Measurements from ENCODE around the gene AGPAT3.

AGPAT3 gene

GRCh38 chr21:43908167-43908566 is 43.1 kb downstream of the AGPAT3 start:
- H3K9me3 ChIP-seq (ENCODE audit: control insufficient read depth, low read length) = no peaks in the 10 kb centered on the region
- no peak overlapping the region for H3K4me3 ChIP-seq (ENCODE audit: low read length)
- H3K9ac ChIP-seq (ENCODE audit: low read length) = no peak overlapping the region
- peaks cover 24% of the 10 kb centered on the region for H3K4me1 ChIP-seq (ENCODE audit: control insufficient read depth, insufficient read depth, low read length)
- H3K27me3 ChIP-seq (ENCODE audit: control insufficient read depth, insufficient read depth, low read length) = no peaks in the 10 kb centered on the region
- no peaks in the 10 kb centered on the region for H3K36me3 ChIP-seq (ENCODE audit: control insufficient read depth, insufficient read depth, low read length)

GRCh38 chr21:43909741-43910400 is 44.8 kb downstream of the AGPAT3 start:
- no peak overlapping the region for H3K4me3 ChIP-seq (ENCODE audit: low read length)
- peaks cover 19% of the 10 kb centered on the region for H3K4me1 ChIP-seq (ENCODE audit: control insufficient read depth, insufficient read depth, low read length)
- H3K36me3 ChIP-seq (ENCODE audit: control insufficient read depth, insufficient read depth, low read length) = no peaks in the 10 kb centered on the region
- no peaks in the 10 kb centered on the region for H3K27me3 ChIP-seq (ENCODE audit: control insufficient read depth, insufficient read depth, low read length)
- H3K9me3 ChIP-seq (ENCODE audit: control insufficient read depth, low read length) = no peaks in the 10 kb centered on the region
- H3K9ac ChIP-seq (ENCODE audit: low read length) = no peak overlapping the region

GRCh38 chr21:43910460-43910859 is 45.4 kb downstream of the AGPAT3 start:
- no peak overlapping the region for H3K4me3 ChIP-seq (ENCODE audit: low read length)
- H3K27me3 ChIP-seq (ENCODE audit: control insufficient read depth, insufficient read depth, low read length) = no peaks in the 10 kb centered on the region
- no peaks in the 10 kb centered on the region for H3K36me3 ChIP-seq (ENCODE audit: control insufficient read depth, insufficient read depth, low read length)
- no peaks in the 10 kb centered on the region for H3K9me3 ChIP-seq (ENCODE audit: control insufficient read depth, low read length)
- peaks cover 19% of the 10 kb centered on the region for H3K4me1 ChIP-seq (ENCODE audit: control insufficient read depth, insufficient read depth, low read length)
- no peak overlapping the region for H3K9ac ChIP-seq (ENCODE audit: low read length)

- Histone ChIP-seq H3K36me3 (ENCODE audit: control insufficient read depth, insufficient read depth, low read length) (no peaks in the 10 kb centered on the region), H3K4me1 (ENCODE audit: control insufficient read depth, insufficient read depth, low read length) (peaks cover 19% of the 10 kb centered on the region), H3K27me3 (ENCODE audit: control insufficient read depth, insufficient read depth, low read length) (no peaks in the 10 kb centered on the region), H3K4me3 (ENCODE audit: low read length) (no peak overlapping the region), H3K9me3 (ENCODE audit: control insufficient read depth, low read length) (no peaks in the 10 kb centered on the region), H3K9ac (ENCODE audit: low read length) (no peak overlapping the region)
Measured at GRCh38 chr21:43911015-43911934, 46.3 kb downstream of the AGPAT3 start.

- Histone ChIP-seq H3K4me1 (ENCODE audit: control insufficient read depth, insufficient read depth, low read length) (peaks cover 20% of the 10 kb centered on the region), H3K9ac (ENCODE audit: low read length) (no peak overlapping the region)
Measured at GRCh38 chr21:43911935-43912487, 47.0 kb downstream of the AGPAT3 start.

GRCh38 chr21:43912500-43912899 is 47.5 kb downstream of the AGPAT3 start:
- no peaks in the 10 kb centered on the region for H3K9me3 ChIP-seq (ENCODE audit: control insufficient read depth, low read length)
- H3K27me3 ChIP-seq (ENCODE audit: control insufficient read depth, insufficient read depth, low read length) = no peaks in the 10 kb centered on the region
- H3K9ac ChIP-seq (ENCODE audit: low read length) = no peak overlapping the region
- no peaks in the 10 kb centered on the region for H3K36me3 ChIP-seq (ENCODE audit: control insufficient read depth, insufficient read depth, low read length)
- no peak overlapping the region for H3K4me3 ChIP-seq (ENCODE audit: low read length)
- peaks cover 24% of the 10 kb centered on the region for H3K4me1 ChIP-seq (ENCODE audit: control insufficient read depth, insufficient read depth, low read length)

More at GRCh38 chr21:43911935-43912487, 47.0 kb downstream of the AGPAT3 start:
- no peak overlapping the region for H3K4me3 ChIP-seq (ENCODE audit: low read length)
- no peaks in the 10 kb centered on the region for H3K27me3 ChIP-seq (ENCODE audit: control insufficient read depth, insufficient read depth, low read length)
- no peaks in the 10 kb centered on the region for H3K9me3 ChIP-seq (ENCODE audit: control insufficient read depth, low read length)
- H3K36me3 ChIP-seq (ENCODE audit: control insufficient read depth, insufficient read depth, low read length) = no peaks in the 10 kb centered on the region

GRCh38 chr21:43912910-43913309 is 47.9 kb downstream of the AGPAT3 start:
- H3K36me3 ChIP-seq (ENCODE audit: control insufficient read depth, insufficient read depth, low read length) = no peaks in the 10 kb centered on the region

GRCh38 chr21:43913928-43914327 is 48.9 kb downstream of the AGPAT3 start:
- Histone ChIP-seq H3K9me3 (ENCODE audit: control insufficient read depth, low read length) (no peaks in the 10 kb centered on the region), H3K9ac (ENCODE audit: low read length) (no peak overlapping the region), H3K4me3 (ENCODE audit: low read length) (no peak overlapping the region), H3K36me3 (ENCODE audit: control insufficient read depth, insufficient read depth, low read length) (no peaks in the 10 kb centered on the region), H3K4me1 (ENCODE audit: control insufficient read depth, insufficient read depth, low read length) (peaks cover 21% of the 10 kb centered on the region), H3K27me3 (ENCODE audit: control insufficient read depth, insufficient read depth, low read length) (no peaks in the 10 kb centered on the region)

More at GRCh38 chr21:43912910-43913309, 47.9 kb downstream of the AGPAT3 start:
- no peak overlapping the region for H3K4me3 ChIP-seq (ENCODE audit: low read length)
- H3K27me3 ChIP-seq (ENCODE audit: control insufficient read depth, insufficient read depth, low read length) = no peaks in the 10 kb centered on the region
- no peaks in the 10 kb centered on the region for H3K9me3 ChIP-seq (ENCODE audit: control insufficient read depth, low read length)
- no peak overlapping the region for H3K9ac ChIP-seq (ENCODE audit: low read length)
- peaks cover 26% of the 10 kb centered on the region for H3K4me1 ChIP-seq (ENCODE audit: control insufficient read depth, insufficient read depth, low read length)

- Histone ChIP-seq H3K4me3 (ENCODE audit: low read length) (no peak overlapping the region), H3K9ac (ENCODE audit: low read length) (no peak overlapping the region)
Measured at GRCh38 chr21:43916076-43916475, 51.1 kb downstream of the AGPAT3 start.

GRCh38 chr21:43916691-43917514 is 51.9 kb downstream of the AGPAT3 start:
- peaks cover 22% of the 10 kb centered on the region for H3K4me1 ChIP-seq (ENCODE audit: control insufficient read depth, insufficient read depth, low read length)
- H3K9me3 ChIP-seq (ENCODE audit: control insufficient read depth, low read length) = no peaks in the 10 kb centered on the region
- no peaks in the 10 kb centered on the region for H3K27me3 ChIP-seq (ENCODE audit: control insufficient read depth, insufficient read depth, low read length)
- H3K4me3 ChIP-seq (ENCODE audit: low read length) = no peak overlapping the region
- H3K9ac ChIP-seq (ENCODE audit: low read length) = no peak overlapping the region
- H3K36me3 ChIP-seq (ENCODE audit: control insufficient read depth, insufficient read depth, low read length) = no peaks in the 10 kb centered on the region

More at GRCh38 chr21:43916076-43916475, 51.1 kb downstream of the AGPAT3 start:
- Histone ChIP-seq H3K36me3 (ENCODE audit: control insufficient read depth, insufficient read depth, low read length) (no peaks in the 10 kb centered on the region), H3K27me3 (ENCODE audit: control insufficient read depth, insufficient read depth, low read length) (no peaks in the 10 kb centered on the region), H3K9me3 (ENCODE audit: control insufficient read depth, low read length) (no peaks in the 10 kb centered on the region), H3K4me1 (ENCODE audit: control insufficient read depth, insufficient read depth, low read length) (peaks cover 23% of the 10 kb centered on the region)

- H3K9me3 ChIP-seq (ENCODE audit: control insufficient read depth, low read length) = no peaks in the 10 kb centered on the region
- no peaks in the 10 kb centered on the region for H3K27me3 ChIP-seq (ENCODE audit: control insufficient read depth, insufficient read depth, low read length)
- H3K4me3 ChIP-seq (ENCODE audit: low read length) = no peak overlapping the region
- peaks cover 22% of the 10 kb centered on the region for H3K4me1 ChIP-seq (ENCODE audit: control insufficient read depth, insufficient read depth, low read length)
- H3K9ac ChIP-seq (ENCODE audit: low read length) = no peak overlapping the region
- H3K36me3 ChIP-seq (ENCODE audit: control insufficient read depth, insufficient read depth, low read length) = no peaks in the 10 kb centered on the region
Measured at GRCh38 chr21:43917515-43918384, 52.7 kb downstream of the AGPAT3 start.
